ENCODE data around the gene BZW1. TPM values are rescaled to one million over a fixed set of nuclear protein-coding genes. Genes with fewer than 3 reads are reported as not detected.

BZW1 gene
- total RNA-seq, 2 donors from 2014 or later, result 219 to 232 TPM

GRCh38 chr2:200809506-200810251 is 2.0 kb upstream of the BZW1 start:
- Histone ChIP-seq H3K27me3 (replicated peaks; ENCODE audit: insufficient read depth) (no peaks in the 10 kb centered on the region), H3K9me3 (no peaks in the 10 kb centered on the region), H3K4me3 (no peak overlapping the region), H3K4me1 (replicated peaks) (peaks cover 8% of the 10 kb centered on the region), H3K27ac (peak overlapping the region; percentile 97 to 98), H3K36me3 (no peaks in the 10 kb centered on the region)
- no peak for TF ChIP-seq CTCF (IDR thresholded peaks at IDR 0.05)
- no peak for DNase-seq (ENCODE audit: low spot score)
- intact Hi-C loops (cut with DNase I), result loop anchor here (2.0 kb wide), 1 partner anchor 55 kb away; the partner anchor contains the start of gene CLK1
- WGBS, result 72% methylated on average over 7 of the region's 7 CpGs

GRCh38 chr2:200810252-200810997 is 1.3 kb upstream of the BZW1 start:
- peak overlapping the region; percentile 97 to 98 for H3K27ac ChIP-seq
- H3K9me3 ChIP-seq, result no peaks in the 10 kb centered on the region
- WGBS, result 11% methylated on average over 6 of the region's 6 CpGs
- H3K4me3 ChIP-seq, result peak overlapping the region; percentile 88 to 96
- intact Hi-C loops (cut with DNase I), result loop anchor here (2.0 kb wide), 1 partner anchor 54 kb away; the partner anchor contains the start of gene CLK1
- peak; percentile 38 for DNase-seq (ENCODE audit: low spot score)
- H3K27me3 ChIP-seq (replicated peaks; ENCODE audit: insufficient read depth), result no peaks in the 10 kb centered on the region
- H3K4me1 ChIP-seq (replicated peaks), result peaks cover 8% of the 10 kb centered on the region
- H3K36me3 ChIP-seq, result no peaks in the 10 kb centered on the region
- TF ChIP-seq POLR2AphosphoS5 (IDR thresholded peaks at IDR 0.05), result peak; percentile 71
- TF ChIP-seq POLR2A (IDR thresholded peaks at IDR 0.05), result no peak

- no peaks in the 10 kb centered on the region for H3K27me3 ChIP-seq (replicated peaks; ENCODE audit: insufficient read depth)
- peak overlapping the region; percentile 97 to 98 for H3K27ac ChIP-seq
- H3K4me3 ChIP-seq, result peak overlapping the region; percentile 88 to 96
- no peaks in the 10 kb centered on the region for H3K36me3 ChIP-seq
- no peaks in the 10 kb centered on the region for H3K9me3 ChIP-seq
- peaks cover 8% of the 10 kb centered on the region for H3K4me1 ChIP-seq (replicated peaks)
- intact Hi-C loops (cut with DNase I), result loop anchor here (2.0 kb wide), 1 partner anchor 54 kb away; the partner anchor contains the start of gene CLK1
- 2% methylated on average over 11 of the region's 11 CpGs for WGBS
- DNase-seq (ENCODE audit: low spot score), result no peak
- TF ChIP-seq CTCF (IDR thresholded peaks at IDR 0.05), result no peak
- no peak for TF ChIP-seq POLR2A (IDR thresholded peaks at IDR 0.05)
- TF ChIP-seq POLR2AphosphoS5 (IDR thresholded peaks at IDR 0.05), result no peak
Observed at GRCh38 chr2:200810998-200811332, 745 bp upstream of the BZW1 start.

- Histone ChIP-seq H3K36me3 (peaks cover under 1 to 8% of the 10 kb centered on the region in 2 donors), H3K4me1 (replicated peaks) (peaks cover 8% of the 10 kb centered on the region), H3K9me3 (no peaks in the 10 kb centered on the region), H3K27me3 (replicated peaks; ENCODE audit: insufficient read depth) (no peaks in the 10 kb centered on the region), H3K27ac (peak overlapping the region; percentile 97 to 98), H3K4me3 (peak overlapping the region; percentile 88 to 96)
- intact Hi-C loops (cut with DNase I), result loop anchor here (1.0 kb wide), 1 partner anchor 99 kb away; no protein-coding TSS in a partner anchor
- WGBS, result under 1% methylated on average over 60 of the region's 70 CpGs
- DNase-seq (ENCODE audit: low spot score), result peak; percentile 69
- peak in 3 of 4 experiments; percentile 48 to 73 (median 70) for TF ChIP-seq CTCF (IDR thresholded peaks at IDR 0.05)
- TF ChIP-seq POLR2A (IDR thresholded peaks at IDR 0.05), result peak; percentile 41
- TF ChIP-seq POLR2AphosphoS5 (IDR thresholded peaks at IDR 0.05), result peak; percentile 27
Observed at GRCh38 chr2:200812122-200813022, 662 bp downstream of the BZW1 start.

All from prostate gland (tissue), 2 donors.